Measurements from ENCODE around the gene ITPR3.

The ITPR3 gene

DNA sequence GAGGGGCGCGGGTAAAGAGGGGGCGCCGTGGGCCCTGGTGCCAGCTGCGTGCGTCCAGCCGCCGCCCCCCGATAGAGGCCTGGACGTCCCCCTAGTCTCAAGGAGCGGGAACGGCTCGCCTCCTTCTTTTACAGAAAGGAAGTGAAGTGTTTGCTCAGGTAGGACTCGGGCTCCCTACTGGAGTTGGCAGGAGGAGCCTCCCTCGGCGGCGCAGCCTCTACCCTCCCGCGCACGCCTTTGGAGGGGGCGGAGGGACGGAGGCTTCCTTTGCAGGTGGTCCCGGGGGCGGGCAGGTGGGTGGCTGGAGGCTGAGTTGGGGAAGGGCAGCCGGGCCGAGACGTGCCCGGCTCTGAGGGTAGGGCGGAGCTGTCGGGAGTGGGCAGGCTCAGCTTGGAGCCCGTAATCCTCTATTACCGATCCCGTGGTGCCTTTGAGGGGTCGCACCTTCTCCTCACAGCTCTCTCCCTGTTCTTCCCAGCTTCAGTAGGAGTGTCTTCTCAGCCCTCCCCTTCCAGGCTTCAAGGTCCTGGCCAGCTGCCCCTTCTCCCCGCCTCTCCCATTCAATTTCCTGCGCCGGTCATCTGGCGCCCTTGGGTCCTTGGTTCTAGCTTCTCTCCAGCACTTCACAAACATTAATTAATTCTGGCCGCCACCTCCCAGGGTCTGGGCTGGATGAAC is 728 bp downstream of the ITPR3 start:
- Histone ChIP-seq H3K36me3 (ENCODE audit: insufficient read depth, low read length) (no peaks in the 10 kb centered on the region), H3K9ac (ENCODE audit: low read depth, low read length, poor library complexity, severe bottlenecking) (peak overlapping the region; percentile 90), H3K9me2 (replicated peaks; ENCODE audit: low read depth, low read length) (no peaks in the 10 kb centered on the region), H3K4me1 (ENCODE audit: insufficient read depth, low read length, poor library complexity, severe bottlenecking) (peaks cover 47% of the 10 kb centered on the region), H4K20me1 (ENCODE audit: insufficient read depth, low read length, poor library complexity, severe bottlenecking) (peaks cover 18% of the 10 kb centered on the region), H3F3A (ENCODE audit: low read depth) (no peaks in the 10 kb centered on the region), H2AFZ (ENCODE audit: low read length) (peak overlapping the region; percentile 95), H3K4me3 (ENCODE audit: low read length, poor library complexity, severe bottlenecking) (peak overlapping the region; percentile 93), H3K27me3 (ENCODE audit: insufficient read depth, low read length, poor library complexity, severe bottlenecking) (no peaks in the 10 kb centered on the region), H3K79me2 (ENCODE audit: insufficient read depth, low read length) (peaks cover 47% of the 10 kb centered on the region), H3K9me3 (ENCODE audit: insufficient read depth, low read depth, low read length) (no peaks in the 10 kb centered on the region), H3K4me2 (ENCODE audit: low read depth, low read length, poor library complexity, severe bottlenecking) (peak overlapping the region; percentile 73)
- no peak for TF ChIP-seq CTCF (conservative IDR thresholded peaks at IDR 0.05; ENCODE audit: low read length)
- TF ChIP-seq EZH2phosphoT487 (IDR thresholded peaks at IDR 0.05; ENCODE audit: borderline replicate concordance): no peak

GRCh38 chr6:33622456-33623431 is 1.6 kb downstream of the ITPR3 start:
- no peaks in the 10 kb centered on the region for H3K36me3 ChIP-seq (ENCODE audit: insufficient read depth, low read length)
- H3F3A ChIP-seq (ENCODE audit: low read depth): no peaks in the 10 kb centered on the region
- H4K20me1 ChIP-seq (ENCODE audit: insufficient read depth, low read length, poor library complexity, severe bottlenecking): peaks cover 23% of the 10 kb centered on the region
- no peaks in the 10 kb centered on the region for H3K9me3 ChIP-seq (ENCODE audit: insufficient read depth, low read depth, low read length)
- H2AFZ ChIP-seq (ENCODE audit: low read length): no peak overlapping the region
- peak overlapping the region; percentile 93 for H3K4me3 ChIP-seq (ENCODE audit: low read length, poor library complexity, severe bottlenecking)
- no peaks in the 10 kb centered on the region for H3K27me3 ChIP-seq (ENCODE audit: insufficient read depth, low read length, poor library complexity, severe bottlenecking)
- peaks cover 51% of the 10 kb centered on the region for H3K79me2 ChIP-seq (ENCODE audit: insufficient read depth, low read length)
- peak overlapping the region; percentile 90 for H3K9ac ChIP-seq (ENCODE audit: low read depth, low read length, poor library complexity, severe bottlenecking)
- peak overlapping the region; percentile 73 for H3K4me2 ChIP-seq (ENCODE audit: low read depth, low read length, poor library complexity, severe bottlenecking)
- H3K4me1 ChIP-seq (ENCODE audit: insufficient read depth, low read length, poor library complexity, severe bottlenecking): peaks cover 47% of the 10 kb centered on the region
- no peak for TF ChIP-seq CTCF (conservative IDR thresholded peaks at IDR 0.05; ENCODE audit: low read length)
- TF ChIP-seq EZH2phosphoT487 (IDR thresholded peaks at IDR 0.05; ENCODE audit: borderline replicate concordance): no peak
- H3K9me2 ChIP-seq (replicated peaks; ENCODE audit: low read depth, low read length): no peaks in the 10 kb centered on the region

DNA sequence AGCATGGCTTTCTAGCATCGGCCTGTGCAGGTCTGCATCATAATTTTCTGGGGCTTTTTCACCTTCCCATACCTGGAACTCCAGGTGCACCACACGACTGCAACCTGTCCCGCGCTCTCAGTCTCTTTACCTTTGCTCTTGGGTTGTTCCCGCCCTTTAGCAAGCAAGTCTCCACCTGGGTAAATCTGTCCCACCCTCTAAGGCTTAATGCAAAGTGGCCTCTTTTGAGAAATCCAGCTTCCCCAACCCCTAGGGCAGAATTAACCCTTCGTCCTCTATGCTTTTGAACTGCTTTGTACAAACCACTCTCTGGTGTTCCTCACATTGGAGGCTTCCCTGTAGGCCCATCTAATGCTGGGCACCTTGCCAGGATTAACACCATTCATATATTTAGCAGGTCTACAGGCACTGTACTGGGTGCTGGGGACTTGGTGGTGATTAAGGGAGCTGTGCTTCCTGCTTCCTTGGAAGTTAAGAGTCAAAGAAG is 2.8 kb downstream of the ITPR3 start:
- Histone ChIP-seq H3K9ac (ENCODE audit: low read depth, low read length, poor library complexity, severe bottlenecking) (peak overlapping the region; percentile 24), H3K36me3 (ENCODE audit: insufficient read depth, low read length) (no peaks in the 10 kb centered on the region), H3K27me3 (ENCODE audit: insufficient read depth, low read length, poor library complexity, severe bottlenecking) (no peaks in the 10 kb centered on the region), H3K4me2 (ENCODE audit: low read depth, low read length, poor library complexity, severe bottlenecking) (peak overlapping the region; percentile 73), H3K79me2 (ENCODE audit: insufficient read depth, low read length) (peaks cover 61% of the 10 kb centered on the region), H3K4me1 (ENCODE audit: insufficient read depth, low read length, poor library complexity, severe bottlenecking) (peaks cover 46% of the 10 kb centered on the region), H3F3A (ENCODE audit: low read depth) (no peaks in the 10 kb centered on the region), H2AFZ (ENCODE audit: low read length) (no peak overlapping the region), H3K9me2 (replicated peaks; ENCODE audit: low read depth, low read length) (no peaks in the 10 kb centered on the region), H3K4me3 (ENCODE audit: low read length, poor library complexity, severe bottlenecking) (peak overlapping the region; percentile 93), H3K9me3 (ENCODE audit: insufficient read depth, low read depth, low read length) (no peaks in the 10 kb centered on the region), H4K20me1 (ENCODE audit: insufficient read depth, low read length, poor library complexity, severe bottlenecking) (peaks cover 23% of the 10 kb centered on the region)
- TF ChIP-seq CTCF (conservative IDR thresholded peaks at IDR 0.05; ENCODE audit: low read length) (no peak), EZH2phosphoT487 (IDR thresholded peaks at IDR 0.05; ENCODE audit: borderline replicate concordance) (no peak)
